A673 (cell line): Measurements from ENCODE around the gene HMX2. TPM values are rescaled to one million over a fixed set of nuclear protein-coding genes. Genes with fewer than 3 reads are reported as not detected.

Experiments
- BruUV-seq: library from RNA; stranded (reverse); fragments of 400-500 nt; replicated peaks from 2 replicates; lab custom pipeline; 2021; lab: Mats Ljungman, UMichigan
- CTCF ChIA-PET: fragments of 300-600 bp; sonication (Branson Sonifier 250); formaldehyde crosslinking; loops from one replicate; lab custom pipeline; 2022; ENCODE audit warnings: antibody characterized with exemption; lab: Charles Lee
- POLR2A ChIA-PET: fragments of 300-600 bp; sonication (Branson Sonifier 250); formaldehyde crosslinking; loops from one replicate; lab custom pipeline; 2022; ENCODE audit warnings: antibody characterized with exemption; ENCODE audit not compliant: low non-redundant PET; lab: Charles Lee
- DNase-seq: peaks from one replicate; pipeline ENCODE4 v3.0.0-alpha.2; 2015; ENCODE audit warnings: low spot score
- H3K27ac ChIP-seq: fragments of 200-600 bp; sonication (generic); 2 replicates; pipeline ENCODE4 v1.5.1; 2016; ENCODE audit warnings: mixed run types, low read depth, mild to moderate bottlenecking, mixed read lengths, antibody characterized with exemption, low read length; ENCODE audit not compliant: poor library complexity, severe bottlenecking
- H3K27me3 ChIP-seq: fragments of 200-600 bp; sonication (generic); replicated peaks from 2 replicates; pipeline ENCODE4 v1.6.1; 2017; ENCODE audit warnings: mixed run types, low read depth, mild to moderate bottlenecking, mixed read lengths, antibody characterized with exemption, low read length; ENCODE audit not compliant: insufficient read depth, poor library complexity
- H3K36me3 ChIP-seq: fragments of 200-600 bp; sonication (generic); 2 replicates; pipeline ENCODE4 v1.6.1; 2016; ENCODE audit warnings: mixed run types, mild to moderate bottlenecking, mixed read lengths, antibody characterized with exemption, low read length; ENCODE audit not compliant: insufficient read depth, poor library complexity, severe bottlenecking
- H3K4me1 ChIP-seq: fragments of 200-600 bp; sonication (generic); 2 replicates; pipeline ENCODE4 v1.6.1; 2017; ENCODE audit warnings: mixed run types, mild to moderate bottlenecking, mixed read lengths, antibody characterized with exemption, low read length; ENCODE audit not compliant: insufficient read depth, poor library complexity, severe bottlenecking
- H3K4me3 ChIP-seq: fragments of 200-600 bp; sonication (generic); 2 replicates; pipeline ENCODE4 v1.5.1; 2016; ENCODE audit warnings: low read depth, mixed run types, mild to moderate bottlenecking, mixed read lengths, low read length; ENCODE audit not compliant: poor library complexity, severe bottlenecking
- H3K9me3 ChIP-seq: fragments of 200-600 bp; sonication (generic); 2 replicates; pipeline ENCODE4 v1.6.1; 2016; ENCODE audit warnings: mixed run types, low read depth, mild to moderate bottlenecking, mixed read lengths, antibody characterized with exemption, low read length; ENCODE audit not compliant: poor library complexity, severe bottlenecking
- EZH2 ChIP-seq: fragments of 200-600 bp; sonication (generic); IDR thresholded peaks from 2 replicates; pipeline ENCODE4 v1.6.1; 2017; ENCODE audit warnings: borderline replicate concordance, low read depth, mild to moderate bottlenecking, mixed read lengths, antibody characterized with exemption, low read length; ENCODE audit not compliant: poor library complexity, severe bottlenecking
- intact Hi-C: fragments of 100-400 bp; cut with micrococcal nuclease; formaldehyde crosslinking; loops from one replicate; pipeline ENCODE4 v1.10.0; 2022; ENCODE audit not compliant: unreplicated experiment
- total RNA-seq: library from RNA; stranded (reverse); gene quantifications from 2 replicates; pipeline ENCODE4 v1.2.3, GENCODE V29; 2021
- TF ChIP-seq, protein P1 (sequence below): fragments of 300-800, 200-600 bp; sonication (generic); conservative IDR thresholded peaks from 2 replicates; pipeline ENCODE4 v1.5.1; 2017; ENCODE audit warnings: low read depth, mild to moderate bottlenecking, antibody characterized with exemption, low read length, moderate library complexity, mixed read lengths

HMX2 gene
- total RNA-seq, 1 experiment from 2014 or later, result not detected

DNA sequence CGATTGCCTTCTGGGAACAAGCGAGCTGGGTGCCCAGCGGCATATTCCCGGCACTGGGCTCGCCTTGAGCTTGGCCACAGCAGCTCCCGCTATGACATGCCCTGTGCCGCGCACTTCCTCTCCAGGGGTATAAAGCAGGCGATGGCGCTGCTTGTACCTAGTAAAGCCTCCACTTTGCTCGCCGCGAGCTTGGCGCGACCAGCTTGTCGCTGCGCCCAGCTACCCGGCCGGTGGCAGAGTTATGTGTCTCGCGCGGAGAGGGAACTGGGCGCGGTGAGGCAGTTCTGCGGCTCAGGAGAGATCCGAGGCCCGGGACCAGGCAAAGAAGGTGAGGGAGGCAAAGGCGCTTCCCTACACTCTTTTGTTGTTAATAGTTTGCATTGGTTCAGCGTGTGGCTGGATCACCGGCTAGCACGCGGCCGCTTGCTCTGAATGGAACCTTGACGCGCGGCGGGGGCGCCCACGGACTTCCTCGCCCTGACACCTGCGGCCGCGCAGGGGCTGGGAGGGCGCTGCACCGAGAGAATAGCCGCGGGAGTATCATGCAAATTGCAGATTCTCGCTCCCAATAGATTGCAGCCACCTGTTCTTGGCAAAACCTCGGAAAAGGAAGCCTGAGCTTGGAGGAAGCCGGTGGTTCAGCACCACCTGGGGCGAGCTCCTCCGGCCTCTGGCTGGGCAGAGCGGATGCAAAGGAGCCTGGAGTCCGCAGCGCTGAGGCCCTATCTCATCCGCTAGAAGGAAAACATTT, 3.2 kb downstream of the HMX2 start:
- H3K9me3 ChIP-seq, result no peaks in the 10 kb centered on the region
- H3K27ac ChIP-seq, result no peak overlapping the region
- peaks cover 9% of the 10 kb centered on the region for H3K36me3 ChIP-seq
- intact Hi-C loops, result no loop called here
- TF ChIP-seq, protein P1, sequence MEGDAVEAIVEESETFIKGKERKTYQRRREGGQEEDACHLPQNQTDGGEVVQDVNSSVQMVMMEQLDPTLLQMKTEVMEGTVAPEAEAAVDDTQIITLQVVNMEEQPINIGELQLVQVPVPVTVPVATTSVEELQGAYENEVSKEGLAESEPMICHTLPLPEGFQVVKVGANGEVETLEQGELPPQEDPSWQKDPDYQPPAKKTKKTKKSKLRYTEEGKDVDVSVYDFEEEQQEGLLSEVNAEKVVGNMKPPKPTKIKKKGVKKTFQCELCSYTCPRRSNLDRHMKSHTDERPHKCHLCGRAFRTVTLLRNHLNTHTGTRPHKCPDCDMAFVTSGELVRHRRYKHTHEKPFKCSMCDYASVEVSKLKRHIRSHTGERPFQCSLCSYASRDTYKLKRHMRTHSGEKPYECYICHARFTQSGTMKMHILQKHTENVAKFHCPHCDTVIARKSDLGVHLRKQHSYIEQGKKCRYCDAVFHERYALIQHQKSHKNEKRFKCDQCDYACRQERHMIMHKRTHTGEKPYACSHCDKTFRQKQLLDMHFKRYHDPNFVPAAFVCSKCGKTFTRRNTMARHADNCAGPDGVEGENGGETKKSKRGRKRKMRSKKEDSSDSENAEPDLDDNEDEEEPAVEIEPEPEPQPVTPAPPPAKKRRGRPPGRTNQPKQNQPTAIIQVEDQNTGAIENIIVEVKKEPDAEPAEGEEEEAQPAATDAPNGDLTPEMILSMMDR, result no peak
- TF ChIP-seq EZH2, result no peak
- no peak for DNase-seq
- ChIA-PET CTCF (no interaction called here), POLR2A (no interaction called here)
- peaks cover 7% of the 10 kb centered on the region for H3K4me1 ChIP-seq
- no peak overlapping the region for H3K4me3 ChIP-seq
- peaks cover 51% of the 10 kb centered on the region for H3K27me3 ChIP-seq
- BruUV-seq, result no TSS peak

DNA sequence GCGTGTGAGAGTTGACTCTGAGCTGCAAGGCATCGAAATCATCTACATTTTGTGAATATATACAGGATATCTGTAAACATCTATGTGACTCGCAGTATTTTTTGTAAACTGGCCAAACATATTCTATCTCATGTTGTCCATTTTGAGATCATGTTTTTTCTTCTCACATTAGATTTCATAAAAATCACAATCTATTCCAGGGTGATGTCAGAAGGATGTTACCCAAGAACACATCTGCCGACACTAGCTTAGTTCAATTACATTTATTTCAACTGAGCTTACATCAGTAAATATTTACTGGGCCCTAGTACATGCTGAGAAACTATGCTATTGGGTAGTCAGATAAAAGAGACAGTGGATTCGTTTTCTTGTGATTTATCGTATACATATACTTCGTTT, 3.8 kb downstream of the HMX2 start:
- H3K4me3 ChIP-seq, result no peak overlapping the region
- no TSS peak for BruUV-seq
- no peak for TF ChIP-seq EZH2
- H3K27me3 ChIP-seq, result peaks cover 46% of the 10 kb centered on the region
- intact Hi-C loops, result no loop called here
- H3K9me3 ChIP-seq, result no peaks in the 10 kb centered on the region
- CTCF ChIA-PET, result no interaction called here
- H3K36me3 ChIP-seq, result peaks cover 15% of the 10 kb centered on the region
- POLR2A ChIA-PET, result no interaction called here
- DNase-seq, result no peak
- peaks cover 6% of the 10 kb centered on the region for H3K4me1 ChIP-seq
- H3K27ac ChIP-seq, result no peak overlapping the region

DNA sequence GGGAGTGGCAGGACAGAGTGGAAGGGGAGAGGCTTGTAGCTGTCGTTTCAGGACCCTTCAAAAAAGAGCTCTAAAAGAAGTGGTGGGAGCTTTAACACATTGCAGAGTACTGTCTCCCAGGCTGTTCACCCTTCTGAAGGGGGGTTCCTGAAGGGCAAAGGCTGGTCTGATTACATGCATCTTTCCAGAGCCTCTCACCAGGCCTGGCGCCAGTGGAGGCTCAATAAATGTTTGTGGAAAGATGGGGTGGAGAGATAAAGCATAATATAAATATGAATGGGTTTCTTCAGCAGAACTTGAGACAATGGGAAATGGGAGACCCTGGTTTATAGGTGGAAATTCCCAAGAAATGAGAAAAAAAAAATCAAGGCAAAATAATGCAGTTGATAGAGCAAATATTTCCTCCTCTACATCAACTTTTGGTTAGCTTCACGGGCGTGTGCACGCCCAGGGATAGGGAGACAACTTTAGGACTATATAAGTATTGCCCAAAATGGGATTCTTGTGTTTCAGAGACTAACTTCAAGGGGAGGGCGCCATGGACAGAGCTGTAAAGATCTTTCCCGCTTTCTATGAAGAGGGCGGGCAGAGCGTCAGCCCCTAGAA, 5.7 kb downstream of the HMX2 start:
- intact Hi-C loops, result no loop called here
- H3K27ac ChIP-seq, result no peak overlapping the region
- POLR2A ChIA-PET, result interaction anchor here (0.9 to 1.0 kb wide), 2 partner anchors 8 to 23 kb away, joined by 3 read pairs; no protein-coding TSS in a partner anchor

More for the DNA sequence above, 5.7 kb downstream of the HMX2 start:
- peaks cover 27% of the 10 kb centered on the region for H3K27me3 ChIP-seq
- no TSS peak for BruUV-seq
- H3K4me1 ChIP-seq, result peaks cover 13% of the 10 kb centered on the region
- TF ChIP-seq, protein P1, result no peak
- H3K9me3 ChIP-seq, result no peaks in the 10 kb centered on the region
- no peak overlapping the region for H3K4me3 ChIP-seq
- CTCF ChIA-PET, result interaction anchor here (0.8 kb wide), 1 partner anchor 20 kb away, joined by 6 read pairs; no protein-coding TSS in a partner anchor
- H3K36me3 ChIP-seq, result peaks cover 34% of the 10 kb centered on the region
- no peak for DNase-seq
